NCI-H1105 treated with DMSO at 0.1 percent for 48 hours (cell line): Measurements from ENCODE around the gene CNN3.
"Not testable (repeated sequence)": the region's sequence is repeated elsewhere in the genome, so short reads cannot be mapped to it uniquely, and the experiment has no call there.

Source experiments
- DNase-seq: peaks from one replicate; lab custom pipeline; 2025; lab: John Stamatoyannopoulos, UW

The CNN3 gene

GRCh38 chr1:94949681-94950661 lies 23.1 kb upstream of the CNN3 start:
- peak; percentile 97 for DNase-seq

DNA sequence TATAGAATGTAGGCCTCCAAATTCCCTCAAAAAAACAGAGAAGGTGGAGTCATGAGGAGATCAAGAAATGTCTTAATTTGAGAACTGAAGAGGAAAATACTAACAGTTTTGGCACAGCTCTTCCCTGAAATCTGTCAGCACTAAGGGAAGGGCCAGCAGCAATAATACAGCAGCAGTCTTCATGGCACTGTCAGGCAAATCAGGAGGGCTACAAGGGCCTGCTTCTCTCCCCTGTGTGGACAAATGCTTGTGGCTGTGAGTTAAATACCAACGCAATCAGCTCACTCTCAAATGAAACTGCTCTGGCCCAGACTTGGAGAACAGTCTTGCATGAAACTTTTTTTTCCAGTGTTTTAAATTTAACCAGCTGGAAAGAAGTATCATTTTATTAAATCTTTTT lies 20.5 kb upstream of the CNN3 start:
- DNase-seq, result no peak

GRCh38 chr1:94946886-94947285 lies 20.0 kb upstream of the CNN3 start:
- no peak for DNase-seq

DNA sequence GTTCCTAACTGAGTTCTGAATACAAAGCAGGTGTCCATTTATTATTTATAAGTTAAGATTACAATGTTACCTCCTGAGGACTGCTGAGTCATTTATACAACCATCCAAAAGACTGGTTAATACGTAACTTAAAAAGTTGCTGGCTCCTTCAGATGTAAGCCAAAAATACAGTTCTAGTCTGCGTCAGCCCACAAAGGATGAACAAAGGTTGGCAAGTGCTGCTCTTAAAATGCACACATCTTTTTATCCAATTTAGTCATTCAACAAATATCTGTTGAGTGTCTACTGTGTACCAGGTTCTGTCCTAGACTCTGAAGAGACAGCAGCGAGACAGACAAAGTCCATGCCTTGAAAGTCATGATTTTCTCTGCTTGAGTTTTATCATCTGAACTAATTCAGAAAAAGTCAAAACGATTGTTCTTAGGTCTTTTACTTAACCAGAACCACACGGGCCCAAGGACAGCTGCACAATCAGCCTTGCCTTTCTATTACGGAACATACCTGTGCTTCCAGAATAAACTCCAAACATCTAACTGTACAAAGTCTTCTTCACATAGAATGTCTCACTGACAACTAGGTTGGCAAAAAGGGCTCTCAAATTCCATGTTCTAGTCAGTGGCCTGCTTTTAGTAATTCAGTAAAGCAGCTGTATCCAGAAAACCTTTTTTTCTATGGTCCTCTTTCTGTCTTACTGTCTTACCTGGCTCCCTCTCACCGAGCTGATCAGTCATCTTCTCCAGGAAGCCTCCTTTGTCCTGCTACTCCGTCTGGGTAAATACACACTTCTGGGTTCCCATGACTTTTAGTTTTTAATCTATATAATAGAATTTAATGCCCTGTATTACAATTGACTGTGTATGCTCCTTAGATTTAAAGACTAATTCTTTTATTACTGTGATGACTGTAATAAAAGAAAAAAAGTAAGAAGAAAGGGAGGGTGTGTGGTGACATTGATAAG lies 15.5 kb upstream of the CNN3 start:
- DNase-seq, result no peak

GRCh38 chr1:94941480-94941879 lies 14.6 kb upstream of the CNN3 start:
- not testable (repeated sequence) for DNase-seq

- DNase-seq, result no peak
Measured at GRCh38 chr1:94940738-94941137, 13.8 kb upstream of the CNN3 start.

DNA sequence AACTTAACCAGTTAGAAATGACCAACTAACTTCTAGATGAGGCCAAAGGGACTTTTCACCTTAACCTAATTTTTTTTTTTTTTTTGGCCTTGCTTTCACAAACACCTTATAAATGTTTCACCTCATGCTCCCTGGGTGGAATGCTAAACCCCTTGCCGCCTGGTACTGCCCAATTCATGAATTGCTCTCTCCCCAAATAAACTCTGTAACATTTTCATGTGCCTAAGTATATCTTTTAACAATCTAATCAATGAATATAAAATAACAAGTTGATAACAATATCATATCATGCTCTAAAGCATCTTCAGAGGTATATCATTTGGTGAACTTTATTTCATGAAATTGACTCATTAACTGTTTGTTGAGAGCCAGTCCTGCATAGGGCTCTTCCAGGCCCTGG lies 10.9 kb upstream of the CNN3 start:
- DNase-seq, result no peak

DNA sequence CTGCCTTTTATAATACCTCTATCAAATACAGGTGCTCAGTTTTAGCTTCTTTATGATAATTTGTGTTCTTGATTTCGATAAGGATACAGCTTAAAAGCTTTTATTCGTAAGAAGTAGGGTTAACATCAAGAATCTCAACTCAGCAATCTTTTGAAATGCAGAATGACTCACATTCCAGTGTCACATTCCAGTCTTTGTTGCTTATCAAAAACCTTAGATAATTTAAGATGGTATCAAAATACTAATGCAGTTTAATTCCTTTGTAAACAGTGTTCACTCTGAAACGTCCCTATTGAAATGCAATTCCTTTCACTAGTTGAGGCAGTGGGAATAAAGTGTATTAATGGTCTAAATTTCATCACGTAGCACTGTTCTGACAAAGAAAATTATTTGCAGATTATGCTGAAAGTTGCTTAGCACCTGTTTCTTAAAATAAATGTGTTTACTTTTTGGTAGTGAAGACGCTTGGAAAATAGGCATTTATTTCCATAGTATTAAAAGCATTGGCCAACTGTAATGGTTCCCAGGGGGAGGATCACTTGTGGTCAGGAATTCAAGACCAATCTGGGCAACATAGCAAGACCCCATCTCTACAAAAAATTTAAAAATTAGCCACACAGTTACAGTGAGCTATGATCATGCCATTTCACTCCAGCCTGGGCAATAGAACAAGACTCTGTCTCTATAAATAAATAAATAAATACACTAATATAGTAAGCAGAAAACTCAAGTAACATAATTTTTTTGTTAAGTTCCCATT lies 10.1 kb upstream of the CNN3 start:
- no peak for DNase-seq

DNA sequence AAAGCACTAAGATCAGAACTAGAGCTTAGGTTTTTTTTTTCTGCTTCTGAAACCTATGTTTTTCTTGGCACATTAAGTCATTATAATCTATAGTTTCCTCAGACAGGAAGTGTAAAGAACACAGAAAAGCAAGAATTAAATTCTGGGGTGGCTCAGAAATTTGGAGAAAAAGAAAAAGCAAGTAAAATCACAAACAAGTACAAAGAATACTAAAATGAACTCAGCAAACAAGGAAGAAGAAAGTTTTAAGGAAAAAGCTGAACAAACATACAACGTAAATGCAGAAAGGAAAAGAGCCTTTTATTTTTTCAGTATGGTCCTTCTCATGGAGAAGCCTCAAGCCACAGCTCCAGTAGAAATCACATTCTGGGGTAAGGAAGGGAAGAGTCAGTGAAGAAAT lies 8.6 kb upstream of the CNN3 start:
- DNase-seq, result no peak

GRCh38 chr1:94935034-94935433 lies 8.1 kb upstream of the CNN3 start:
- no peak for DNase-seq

- DNase-seq, result peak; percentile 55
Measured at GRCh38 chr1:94934551-94934950, 7.6 kb upstream of the CNN3 start.

DNA sequence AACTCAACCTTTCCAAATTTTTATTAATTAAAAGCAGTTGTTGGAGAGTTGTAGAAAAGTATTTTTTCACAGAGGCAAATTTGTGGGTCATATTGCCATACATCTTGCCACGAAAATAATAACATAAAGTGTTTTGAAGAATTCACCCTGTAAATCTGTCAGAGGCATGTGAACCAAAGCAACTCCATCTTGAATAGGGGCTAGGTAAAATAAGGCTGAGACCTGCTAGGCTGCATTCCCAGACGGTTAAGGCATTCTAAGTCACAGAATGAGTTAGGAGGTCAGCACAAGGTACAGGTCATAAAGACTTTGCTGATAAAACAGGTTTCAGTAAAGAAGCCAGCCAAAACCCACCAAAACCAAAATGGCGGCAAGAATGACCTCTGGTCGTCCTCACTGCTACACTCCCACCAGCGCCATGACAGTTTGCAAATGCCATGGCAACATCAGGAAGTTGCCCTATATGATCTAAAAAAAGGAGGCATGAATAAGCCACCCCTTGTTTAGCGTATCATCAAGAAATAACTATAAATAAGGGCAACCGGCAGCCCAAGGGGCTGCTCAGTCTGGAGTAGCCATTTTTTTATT lies 4.4 kb upstream of the CNN3 start:
- DNase-seq, result no peak

DNA sequence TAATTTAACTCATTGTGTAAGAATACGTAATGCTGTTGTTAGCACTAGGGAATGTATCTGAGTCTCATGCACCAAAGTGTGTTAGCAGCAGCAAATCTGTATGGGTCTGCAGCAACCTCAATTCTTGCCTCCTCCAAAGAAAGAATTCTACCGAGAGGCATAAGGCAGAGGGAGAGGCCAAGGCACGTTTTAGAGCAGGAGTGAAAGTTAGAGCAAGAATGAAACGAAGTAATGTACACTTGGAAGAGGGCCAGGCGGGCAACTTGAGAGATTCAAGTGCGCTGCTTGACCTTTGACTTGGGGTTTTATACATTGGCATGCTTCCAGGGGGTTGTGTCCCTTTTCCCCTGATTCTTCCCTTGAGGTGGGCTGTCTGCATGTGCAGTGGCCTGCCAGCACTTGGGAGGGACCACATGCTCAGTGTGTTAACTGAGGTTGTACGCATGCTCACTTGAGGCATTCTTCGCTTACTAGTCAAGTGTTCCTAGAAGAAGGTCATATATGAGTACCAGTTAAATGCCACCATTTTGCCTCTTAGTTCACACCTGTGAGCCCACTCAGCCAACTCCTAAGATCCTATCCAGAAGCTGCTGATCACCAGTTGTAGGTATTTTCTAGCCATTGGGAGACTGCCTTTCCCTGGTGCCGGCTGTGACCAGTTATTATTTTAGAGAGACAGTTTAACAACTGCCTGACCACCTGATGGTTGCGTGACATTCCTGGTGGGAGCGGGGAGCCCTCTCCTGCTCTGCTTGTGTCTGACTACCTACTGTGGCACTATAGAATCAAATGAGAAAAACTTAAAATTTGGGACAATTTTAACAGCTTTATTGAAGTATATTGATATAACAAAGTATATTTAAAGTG lies 2.7 kb upstream of the CNN3 start:
- DNase-seq, result no peak

- no peak for DNase-seq
Measured at GRCh38 chr1:94928293-94928939, 1.5 kb upstream of the CNN3 start.

DNA sequence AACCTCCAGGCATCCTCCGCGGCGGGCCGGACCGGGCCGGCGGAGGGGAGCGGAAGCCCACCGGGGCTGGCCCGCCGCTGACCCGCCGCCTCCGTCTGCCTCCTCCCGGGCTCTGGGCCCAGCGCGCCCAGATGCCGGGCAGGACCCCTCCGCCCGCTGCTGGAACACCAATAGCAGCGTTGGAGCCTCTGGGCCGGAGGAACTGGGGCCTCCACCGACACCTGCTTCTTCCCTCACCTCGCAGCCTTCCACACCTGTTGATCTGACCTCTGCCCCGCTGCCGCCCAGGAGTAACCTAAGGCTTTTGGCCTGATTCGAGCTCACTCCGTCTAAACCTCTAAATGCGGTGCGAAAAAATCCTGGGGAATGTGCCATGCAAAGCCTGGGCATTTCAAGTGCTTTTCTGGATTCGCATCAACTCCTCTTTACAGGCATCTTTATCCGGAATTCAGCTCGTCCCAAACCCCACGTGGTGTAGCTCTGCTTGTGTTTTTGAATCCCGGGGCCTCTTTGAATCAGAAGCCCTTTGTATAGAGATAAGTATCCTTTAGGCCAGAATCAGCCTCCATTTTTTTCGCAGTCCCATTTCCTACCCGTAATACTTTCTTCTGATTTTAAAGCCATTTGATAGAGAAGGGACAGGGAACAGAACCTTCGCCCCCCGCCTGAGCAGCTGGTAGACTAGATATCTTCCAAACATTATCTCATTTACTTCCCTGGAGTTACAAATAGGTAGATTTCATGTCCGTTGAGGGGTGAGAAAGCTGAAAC lies 680 bp upstream of the CNN3 start:
- peak; percentile 74 for DNase-seq

- DNase-seq, result peak; percentile 60
Measured at GRCh38 chr1:94926126-94926914, 590 bp downstream of the CNN3 start.

- DNase-seq, result peak; percentile 77
Measured at GRCh38 chr1:94925561-94926125, 1.3 kb downstream of the CNN3 start.

- peak; percentile 35 for DNase-seq
Measured at GRCh38 chr1:94925004-94925403, 1.9 kb downstream of the CNN3 start.
